ENCODE measurements around the gene MCM6.

MCM6 gene

GRCh38 chr2:135909976-135910375 lies 33.7 kb upstream of the MCM6 start:
- Histone ChIP-seq H3K4me3 (ENCODE audit: low read depth, low read length) (no peak overlapping the region), H3K9me3 (ENCODE audit: severe bottlenecking) (no peaks in the 10 kb centered on the region), H3K36me3 (peaks cover 3% of the 10 kb centered on the region), H3K27me3 (ENCODE audit: insufficient read depth, low read depth, severe bottlenecking) (no peaks in the 10 kb centered on the region), H3K27ac (no peak overlapping the region)
- no peak for DNase-seq
- no peak for TF ChIP-seq CTCF (IDR thresholded peaks at IDR 0.05; ENCODE audit: low read depth, low read length)

- TF ChIP-seq CTCF (IDR thresholded peaks at IDR 0.05; ENCODE audit: low read depth, low read length), result no peak
- Histone ChIP-seq H3K9me3 (ENCODE audit: severe bottlenecking) (no peaks in the 10 kb centered on the region), H3K4me3 (ENCODE audit: low read depth, low read length) (no peak overlapping the region), H3K27ac (no peak overlapping the region), H3K27me3 (ENCODE audit: insufficient read depth, low read depth, severe bottlenecking) (no peaks in the 10 kb centered on the region), H3K36me3 (peaks cover 3% of the 10 kb centered on the region)
- no peak for DNase-seq
Measured at GRCh38 chr2:135905679-135906078, 29.4 kb upstream of the MCM6 start.

- no peak for TF ChIP-seq CTCF (IDR thresholded peaks at IDR 0.05; ENCODE audit: low read depth, low read length)
- Histone ChIP-seq H3K9me3 (ENCODE audit: severe bottlenecking) (no peaks in the 10 kb centered on the region), H3K36me3 (peaks cover 3% of the 10 kb centered on the region), H3K4me3 (ENCODE audit: low read depth, low read length) (no peak overlapping the region), H3K27me3 (ENCODE audit: insufficient read depth, low read depth, severe bottlenecking) (no peaks in the 10 kb centered on the region), H3K27ac (no peak overlapping the region)
- no peak for DNase-seq
Measured at GRCh38 chr2:135904341-135904989, 28.2 kb upstream of the MCM6 start.

DNA sequence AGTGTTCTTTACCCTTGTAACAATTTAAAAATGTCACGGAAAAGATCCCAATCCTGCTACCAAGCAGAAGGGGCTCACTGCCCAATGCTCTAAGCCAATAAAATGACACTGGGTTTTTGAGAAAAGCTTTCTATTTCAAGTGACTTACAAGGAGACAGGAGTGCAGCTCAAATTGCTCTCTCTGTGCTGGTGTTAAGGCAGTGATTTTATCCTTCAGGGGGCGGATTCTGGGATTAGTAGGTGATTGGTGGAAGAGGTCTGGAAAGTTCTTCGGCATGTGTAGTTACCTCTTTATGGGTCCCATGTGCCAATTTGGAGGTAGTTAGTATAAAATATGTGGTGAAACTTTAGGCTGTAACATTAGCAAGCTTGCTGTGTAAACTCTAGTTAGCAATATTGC lies 27.4 kb upstream of the MCM6 start:
- no peak for TF ChIP-seq CTCF (IDR thresholded peaks at IDR 0.05; ENCODE audit: low read depth, low read length)
- peaks cover 2% of the 10 kb centered on the region for H3K36me3 ChIP-seq
- DNase-seq, result no peak

GRCh38 chr2:135899567-135899966 lies 23.3 kb upstream of the MCM6 start:
- Histone ChIP-seq H3K27me3 (ENCODE audit: insufficient read depth, low read depth, severe bottlenecking) (no peaks in the 10 kb centered on the region), H3K9me3 (ENCODE audit: severe bottlenecking) (no peaks in the 10 kb centered on the region), H3K4me3 (ENCODE audit: low read depth, low read length) (no peak overlapping the region), H3K36me3 (no peaks in the 10 kb centered on the region), H3K27ac (no peak overlapping the region)
- no peak for DNase-seq
- TF ChIP-seq CTCF (IDR thresholded peaks at IDR 0.05; ENCODE audit: low read depth, low read length), result no peak

More for the DNA sequence above, 27.4 kb upstream of the MCM6 start:
- no peak overlapping the region for H3K4me3 ChIP-seq (ENCODE audit: low read depth, low read length)
- H3K27ac ChIP-seq, result no peak overlapping the region
- H3K27me3 ChIP-seq (ENCODE audit: insufficient read depth, low read depth, severe bottlenecking), result no peaks in the 10 kb centered on the region
- H3K9me3 ChIP-seq (ENCODE audit: severe bottlenecking), result no peaks in the 10 kb centered on the region

DNA sequence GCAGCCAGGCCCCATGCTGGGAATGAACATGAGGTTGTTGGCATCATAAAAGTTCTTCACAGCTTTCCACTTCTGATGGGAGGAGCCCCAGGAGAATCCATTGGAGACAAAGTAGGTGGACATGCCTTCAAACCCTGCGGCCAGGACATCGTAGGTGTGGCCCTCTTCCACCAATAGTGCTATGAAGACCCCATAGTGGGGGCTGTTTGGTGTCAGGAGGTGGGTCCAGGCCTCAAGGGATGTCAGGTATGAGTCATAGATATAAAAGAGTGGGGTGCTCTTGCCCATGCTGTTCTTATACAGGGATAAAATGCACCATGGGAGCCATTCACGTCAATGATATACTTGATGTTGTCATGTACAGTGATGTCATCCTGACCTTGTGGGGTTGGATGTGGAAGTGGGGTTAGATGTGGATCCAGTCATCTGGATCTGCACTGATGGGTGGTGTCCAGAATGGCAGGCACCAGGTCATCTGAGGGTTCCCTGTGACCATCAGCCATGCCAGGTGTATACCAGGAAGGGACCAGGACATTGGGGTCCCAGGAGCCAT lies 22.1 kb upstream of the MCM6 start:
- Histone ChIP-seq H3K4me3 (ENCODE audit: low read depth, low read length) (no peak overlapping the region), H3K36me3 (no peaks in the 10 kb centered on the region), H3K27me3 (ENCODE audit: insufficient read depth, low read depth, severe bottlenecking) (no peaks in the 10 kb centered on the region), H3K9me3 (ENCODE audit: severe bottlenecking) (no peaks in the 10 kb centered on the region), H3K27ac (no peak overlapping the region)
- no peak for DNase-seq
- no peak for TF ChIP-seq CTCF (IDR thresholded peaks at IDR 0.05; ENCODE audit: low read depth, low read length)
